NCI-H460 (cell line): ENCODE measurements around the gene EHD4. TPM values are rescaled to one million over a fixed set of nuclear protein-coding genes. Genes with fewer than 3 reads are reported as not detected.

Source experiments
- DNase-seq: peaks from one replicate; pipeline ENCODE4 v3.0.0-alpha.2; 2016; ENCODE audit warnings: low read depth; ENCODE audit errors: extremely low read depth
- polyA plus RNA-seq: library from polyadenylated mRNA; depleted of rRNA; stranded (reverse); fragments of >200 nt; gene quantifications from 2 replicates; pipeline ENCODE4 v1.2.3, GENCODE V29; 2014; cell fraction: nucleus; rRNA removed
- total RNA-seq: library from RNA; depleted of rRNA; stranded (reverse); fragments of >200 nt; shearing (Covaris generic); gene quantifications from 2 replicates; pipeline ENCODE4 v1.2.3, GENCODE V29; 2014; rRNA removed

The EHD4 gene
- 6.7 and 7.4 TPM in 2 replicates for total RNA-seq
- 6.4 and 7.4 TPM in 2 replicates for polyA plus RNA-seq

GRCh38 chr15:41972253-41973242 is at the start of gene EHD4:
EHD4 (minus strand) TSS chr15:41972557; CDS start chr15:41972494, 63 bp downstream.
- peak; percentile 100 for DNase-seq

- no peak for DNase-seq
These were observed 49.2 kb upstream of the EHD4 start for GRCh38 chr15:42021593-42021992.

- DNase-seq, result no peak
These were observed 48.4 kb upstream of the EHD4 start, which contains the start of gene PLA2G4E for GRCh38 chr15:42020713-42021273. PLA2G4E (minus strand) TSS chr15:42021042; CDS start chr15:42021030, 12 bp downstream.

- DNase-seq, result no peak
These were observed 46.2 kb upstream of the EHD4 start for GRCh38 chr15:42018306-42019224.

- DNase-seq, result no peak
These were observed 44.6 kb upstream of the EHD4 start for GRCh38 chr15:42016971-42017370.

GRCh38 chr15:42014406-42014805 is 42.0 kb upstream of the EHD4 start:
- DNase-seq, result no peak

- DNase-seq, result no peak
These were observed 40.6 kb upstream of the EHD4 start for GRCh38 chr15:42012928-42013482.

- no peak for DNase-seq
These were observed 39.9 kb upstream of the EHD4 start for GRCh38 chr15:42012241-42012640.

- no peak for DNase-seq
These were observed 38.7 kb upstream of the EHD4 start for GRCh38 chr15:42011074-42011473.

- DNase-seq, result no peak
These were observed 38.1 kb upstream of the EHD4 start for GRCh38 chr15:42010434-42010833.

GRCh38 chr15:42009474-42009873 is 37.1 kb upstream of the EHD4 start:
- no peak for DNase-seq

GRCh38 chr15:42009022-42009421 is 36.7 kb upstream of the EHD4 start:
- DNase-seq, result no peak

- no peak for DNase-seq
These were observed 35.0 kb upstream of the EHD4 start for GRCh38 chr15:42007386-42007785.

- DNase-seq, result no peak
These were observed 30.0 kb upstream of the EHD4 start for GRCh38 chr15:42002333-42002732.

GRCh38 chr15:42001236-42001635 is 28.9 kb upstream of the EHD4 start:
- DNase-seq, result no peak

- no peak for DNase-seq
These were observed 27.2 kb upstream of the EHD4 start for GRCh38 chr15:41999290-42000285.

GRCh38 chr15:41997845-41998244 is 25.5 kb upstream of the EHD4 start:
- DNase-seq, result no peak

GRCh38 chr15:41996921-41997592 is 24.7 kb upstream of the EHD4 start:
- no peak for DNase-seq

GRCh38 chr15:41996376-41996775 is 24.0 kb upstream of the EHD4 start:
- DNase-seq, result no peak
